Left ventricle myocardium inferior (tissue), 1 donor: ENCODE data around the gene DNAH8. TPM values are rescaled to one million over a fixed set of nuclear protein-coding genes. Genes with fewer than 3 reads are reported as not detected.

Experiments used
- DNase-seq: peaks from one replicate; pipeline ENCODE4 v3.0.0-alpha.2; 2020
- H3K27ac ChIP-seq: fragments of 200-600 bp; replicated peaks from 2 replicates; pipeline ENCODE4 v1.8.0; 2021
- H3K27me3 ChIP-seq: fragments of 200-600 bp; 2 replicates; pipeline ENCODE4 v1.8.0; 2021; ENCODE audit warnings: low read depth
- H3K36me3 ChIP-seq: fragments of 200-600 bp; 2 replicates; pipeline ENCODE4 v1.8.0; 2021
- H3K4me1 ChIP-seq: fragments of 200-600 bp; 2 replicates; pipeline ENCODE4 v1.8.0; 2021
- H3K4me3 ChIP-seq: fragments of 200-600 bp; 2 replicates; pipeline ENCODE4 v1.8.0; 2021; ENCODE audit warnings: mild to moderate bottlenecking, moderate library complexity
- H3K9me3 ChIP-seq: fragments of 200-600 bp; replicated peaks from 2 replicates; pipeline ENCODE4 v1.8.0; 2021
- CTCF ChIP-seq: fragments of 200-600 bp; IDR thresholded peaks from 2 replicates; pipeline ENCODE4 v1.8.0; 2021; ENCODE audit warnings: antibody characterized with exemption, mild to moderate bottlenecking, borderline replicate concordance
- intact Hi-C: fragments of 100-400 bp; cut with micrococcal nuclease; formaldehyde crosslinking; loops from one replicate; pipeline ENCODE4 v1.11.0; 2022
- total RNA-seq: library from RNA; stranded (reverse); fragmentation: NEBNext Ultra II Directional; extraction: Animal tissue kit (Norgen Biotek cat#: 25700); gene quantifications from one replicate; pipeline ENCODE4 v1.2.1, GENCODE V29; 2021
- donor health status: DM: no; HTN: yes; CAD: no; lungs with severe emphysema.

The DNAH8 gene
- total RNA-seq, 1 donor from 2014 or later: 0.03 TPM

GRCh38 chr6:38813041-38813823 lies 98.1 kb downstream of the DNAH8 start:
- DNase-seq: no peak
- no peak overlapping the region for H3K4me3 ChIP-seq
- H3K9me3 ChIP-seq: no peaks in the 10 kb centered on the region
- H3K27ac ChIP-seq: no peak overlapping the region
- H3K4me1 ChIP-seq: no peaks in the 10 kb centered on the region
- intact Hi-C loops: no loop called here
- H3K27me3 ChIP-seq: peaks cover 82% of the 10 kb centered on the region
- no peaks in the 10 kb centered on the region for H3K36me3 ChIP-seq
- TF ChIP-seq CTCF: no peak

DNA sequence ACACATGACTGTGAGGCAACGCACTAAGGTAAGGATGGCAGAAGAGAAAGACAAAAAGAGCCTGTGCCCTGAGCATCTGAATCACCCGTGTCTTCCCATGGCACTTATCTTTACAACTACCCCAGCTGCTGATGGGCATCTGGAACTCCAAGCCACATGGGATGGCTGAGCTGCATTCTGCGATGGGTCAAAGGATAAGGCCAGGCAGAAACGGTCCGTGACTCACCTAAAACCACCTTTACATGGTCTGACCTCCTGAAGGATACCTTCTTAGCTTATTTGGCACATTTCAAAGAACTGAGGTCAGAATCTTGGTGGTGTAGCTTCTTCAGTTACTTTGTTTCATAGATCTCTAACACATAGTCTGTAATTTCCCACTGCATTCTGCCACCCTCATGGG lies 99.7 kb downstream of the DNAH8 start:
- TF ChIP-seq CTCF: no peak
- Histone ChIP-seq H3K36me3 (no peaks in the 10 kb centered on the region), H3K4me1 (no peaks in the 10 kb centered on the region), H3K27ac (no peak overlapping the region), H3K9me3 (no peaks in the 10 kb centered on the region), H3K27me3 (peaks cover 83% of the 10 kb centered on the region), H3K4me3 (no peak overlapping the region)
- intact Hi-C loops: no loop called here
- no peak for DNase-seq

GRCh38 chr6:38815250-38815649 lies 100.1 kb downstream of the DNAH8 start:
- H3K4me3 ChIP-seq: no peak overlapping the region
- H3K27me3 ChIP-seq: peaks cover 82% of the 10 kb centered on the region
- no peak for TF ChIP-seq CTCF
- H3K4me1 ChIP-seq: no peaks in the 10 kb centered on the region
- H3K27ac ChIP-seq: no peak overlapping the region
- no peaks in the 10 kb centered on the region for H3K36me3 ChIP-seq
- no peak for DNase-seq
- no peaks in the 10 kb centered on the region for H3K9me3 ChIP-seq
- intact Hi-C loops: no loop called here

DNA sequence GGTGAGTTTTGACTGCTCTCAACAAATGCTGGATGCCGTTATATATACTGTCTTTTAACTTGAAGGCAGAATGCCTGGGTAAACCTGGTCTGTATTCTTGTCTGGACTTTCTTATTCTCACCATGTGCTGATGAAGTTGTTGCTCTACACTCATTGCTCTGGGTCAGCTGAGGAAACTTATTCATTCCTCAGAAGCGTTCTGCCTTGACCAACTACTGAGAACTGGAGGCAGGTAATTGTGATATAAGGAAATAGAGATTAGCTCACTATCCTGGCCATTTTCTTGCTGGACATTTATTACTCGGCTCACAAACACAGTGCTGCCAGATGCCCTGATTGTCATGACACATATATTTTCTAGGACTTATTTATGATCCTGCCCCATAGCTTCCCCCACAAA lies 103.6 kb downstream of the DNAH8 start:
- H3K4me1 ChIP-seq: peaks cover 8% of the 10 kb centered on the region
- no peaks in the 10 kb centered on the region for H3K9me3 ChIP-seq
- TF ChIP-seq CTCF: no peak
- H3K36me3 ChIP-seq: no peaks in the 10 kb centered on the region
- no peak overlapping the region for H3K27ac ChIP-seq
- H3K4me3 ChIP-seq: no peak overlapping the region
- intact Hi-C loops: no loop called here
- no peak for DNase-seq
- H3K27me3 ChIP-seq: peaks cover 48% of the 10 kb centered on the region

- H3K27ac ChIP-seq: no peak overlapping the region
- intact Hi-C loops: no loop called here
- peaks cover 12% of the 10 kb centered on the region for H3K27me3 ChIP-seq
- H3K36me3 ChIP-seq: no peaks in the 10 kb centered on the region
- H3K9me3 ChIP-seq: no peaks in the 10 kb centered on the region
- no peak for TF ChIP-seq CTCF
- no peak overlapping the region for H3K4me3 ChIP-seq
- H3K4me1 ChIP-seq: peaks cover 9% of the 10 kb centered on the region
- no peak for DNase-seq
These were observed 107.9 kb downstream of the DNAH8 start for GRCh38 chr6:38822963-38823362.
